IgD-negative memory B cell (primary cell): Measurements from ENCODE around the gene CEP131. TPM values are rescaled to one million over a fixed set of nuclear protein-coding genes. Genes with fewer than 3 reads are reported as not detected.
A peak's percentile ranks its signal among the peaks of the same experiment; 100 is the strongest.
"Not testable (repeated sequence)": the region's sequence is repeated elsewhere in the genome, so short reads cannot be mapped to it uniquely, and the experiment has no call there.

Source experiments
- H3K27ac Mint-ChIP-seq, 3 donors: one replicate each; pipeline ENCODE4 v1.8.0; 2020 to 2022; ENCODE audit warnings: mild to moderate bottlenecking in 3 of 3, mixed read lengths in 3 of 3, moderate library complexity in 1 of 3
- H3K27me3 Mint-ChIP-seq: one replicate; pipeline ENCODE4 v1.8.0; 2021; ENCODE audit warnings: mixed read lengths
- H3K36me3 Mint-ChIP-seq: one replicate; pipeline ENCODE4 v1.8.0; 2020; ENCODE audit warnings: mild to moderate bottlenecking, mixed read lengths
- H3K4me1 Mint-ChIP-seq, 3 donors: one replicate each; pipeline ENCODE4 v1.8.0; 2020 to 2022; ENCODE audit warnings: mixed read lengths in 3 of 3, mild to moderate bottlenecking in 1 of 3
- H3K4me3 Mint-ChIP-seq, 4 donors: one replicate each; pipeline ENCODE4 v1.8.0; 2020 to 2022; ENCODE audit warnings: mild to moderate bottlenecking in 4 of 4, mixed read lengths in 4 of 4, moderate library complexity in 3 of 4
- H3K9me3 Mint-ChIP-seq, 3 donors: one replicate each; pipeline ENCODE4 v1.8.0; 2020 to 2021; ENCODE audit warnings: mixed read lengths in 3 of 3, mild to moderate bottlenecking in 1 of 3
- polyA plus RNA-seq: library from polyadenylated mRNA; unstranded; fragments of 300-500 nt; fragmentation: Illumina TruSeq; gene quantifications from one replicate; pipeline ENCODE4 v1.2.3, GENCODE V29; 2021

CEP131 gene
- polyA plus RNA-seq, 1 donor from 2014 or later, result 10.8 TPM

GRCh38 chr17:81228834-81229665, 6.3 kb upstream of the CEP131 start:
- Mint-ChIP-seq H3K27ac (peak overlapping the region; percentile 69 to 91 (median 80)), H3K36me3 (peaks cover 3% of the 10 kb centered on the region), H3K9me3 (no peaks in the 10 kb centered on the region), H3K27me3 (no peaks in the 10 kb centered on the region), H3K4me3 (peak overlapping the region in 2 of 4 donors; percentile 59 to 79), H3K4me1 (peaks cover 18 to 22% (median 20%) of the 10 kb centered on the region in 3 donors)

GRCh38 chr17:81228420-81228819, 5.7 kb upstream of the CEP131 start:
- Mint-ChIP-seq H3K4me3 (peak overlapping the region in 3 of 4 donors; percentile 59 to 82 (median 79)), H3K4me1 (peaks cover 24 to 29% (median 24%) of the 10 kb centered on the region in 3 donors), H3K27ac (peak overlapping the region; percentile 69 to 91 (median 89)), H3K27me3 (no peaks in the 10 kb centered on the region), H3K36me3 (peaks cover 3% of the 10 kb centered on the region), H3K9me3 (no peaks in the 10 kb centered on the region)

- not testable (repeated sequence) for H3K27me3 Mint-ChIP-seq, H3K36me3 Mint-ChIP-seq, H3K9me3 Mint-ChIP-seq
- Mint-ChIP-seq H3K4me1 (peaks cover 24 to 29% (median 25%) of the 10 kb centered on the region in 3 donors), H3K27ac (peak overlapping the region; percentile 69 to 91 (median 89)), H3K4me3 (peak overlapping the region in 3 of 4 donors; percentile 35 to 79 (median 59))
Measured at GRCh38 chr17:81227630-81228029, 4.9 kb upstream of the CEP131 start.

DNA sequence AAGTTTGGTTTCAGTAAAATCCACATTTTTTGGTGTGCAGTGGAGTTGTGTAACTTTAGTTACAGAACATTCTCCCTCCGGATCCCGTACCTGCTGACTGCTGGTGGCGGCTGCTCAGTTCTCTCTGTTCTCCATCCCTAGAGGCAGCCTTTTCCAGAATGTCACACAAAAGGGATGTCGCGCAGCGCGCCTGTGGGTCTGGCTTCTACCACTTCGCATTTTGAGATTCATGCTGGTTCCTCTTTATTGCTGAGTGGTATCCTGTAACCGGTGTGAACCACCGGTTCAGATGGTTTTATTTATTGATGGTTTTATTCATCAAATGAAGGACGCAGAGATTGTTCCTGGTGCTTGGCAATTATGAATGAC, 981 bp upstream of the CEP131 start:
- H3K36me3 Mint-ChIP-seq, result no peaks in the 10 kb centered on the region
- no peaks in the 10 kb centered on the region for H3K27me3 Mint-ChIP-seq
- peak overlapping the region; percentile 76 to 94 (median 86) for H3K27ac Mint-ChIP-seq
- peak overlapping the region; percentile 77 to 96 (median 92) for H3K4me3 Mint-ChIP-seq
- no peaks in the 10 kb centered on the region for H3K9me3 Mint-ChIP-seq
- peaks cover 18 to 24% (median 22%) of the 10 kb centered on the region in 3 donors for H3K4me1 Mint-ChIP-seq

- no peaks in the 10 kb centered on the region for H3K36me3 Mint-ChIP-seq
- H3K27ac Mint-ChIP-seq, result peak overlapping the region in 2 of 3 donors; percentile 39 to 94
- H3K4me3 Mint-ChIP-seq, result peak overlapping the region; percentile 76 to 96 (median 90)
- H3K4me1 Mint-ChIP-seq, result peaks cover 9 to 13% (median 11%) of the 10 kb centered on the region in 3 donors
- no peaks in the 10 kb centered on the region for H3K27me3 Mint-ChIP-seq
- H3K9me3 Mint-ChIP-seq, result no peaks in the 10 kb centered on the region
Measured at GRCh38 chr17:81222620-81222905, 202 bp downstream of the CEP131 start.

- Mint-ChIP-seq H3K4me1 (peaks cover 7 to 12% (median 10%) of the 10 kb centered on the region in 3 donors), H3K9me3 (no peaks in the 10 kb centered on the region), H3K4me3 (peak overlapping the region; percentile 74 to 85 (median 78)), H3K27ac (no peak overlapping the region), H3K27me3 (no peaks in the 10 kb centered on the region), H3K36me3 (no peaks in the 10 kb centered on the region)
Measured at GRCh38 chr17:81221842-81222619, 734 bp downstream of the CEP131 start.

DNA sequence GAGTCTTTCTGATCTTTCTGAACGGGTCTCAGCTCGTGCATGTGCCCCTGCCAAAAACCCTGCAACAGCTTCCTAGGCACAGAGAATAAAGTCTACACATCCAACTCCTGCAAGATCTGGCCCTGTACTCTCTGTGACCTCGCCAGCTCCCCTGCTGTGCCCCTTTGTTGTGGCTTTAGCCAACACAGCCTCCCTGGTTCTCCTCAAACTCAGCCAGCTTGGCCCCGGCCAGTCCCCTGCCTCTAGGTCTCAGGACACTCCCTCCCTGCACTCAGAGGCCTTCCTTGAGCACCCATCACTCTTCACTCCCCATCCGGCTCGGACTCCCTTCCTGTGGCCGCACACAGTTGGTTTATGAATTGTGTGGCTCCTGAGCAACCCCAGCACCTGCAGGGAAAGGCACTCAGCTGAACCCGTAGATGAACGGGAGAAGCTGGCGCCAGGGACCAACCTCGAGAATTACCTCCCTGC, 1.4 kb downstream of the CEP131 start:
- peak overlapping the region; percentile 70 to 85 (median 75) for H3K4me3 Mint-ChIP-seq
- H3K27me3 Mint-ChIP-seq, result no peaks in the 10 kb centered on the region
- H3K9me3 Mint-ChIP-seq, result no peaks in the 10 kb centered on the region
- no peaks in the 10 kb centered on the region for H3K36me3 Mint-ChIP-seq
- H3K4me1 Mint-ChIP-seq, result peaks cover 7 to 12% (median 10%) of the 10 kb centered on the region in 3 donors
- no peak overlapping the region for H3K27ac Mint-ChIP-seq

DNA sequence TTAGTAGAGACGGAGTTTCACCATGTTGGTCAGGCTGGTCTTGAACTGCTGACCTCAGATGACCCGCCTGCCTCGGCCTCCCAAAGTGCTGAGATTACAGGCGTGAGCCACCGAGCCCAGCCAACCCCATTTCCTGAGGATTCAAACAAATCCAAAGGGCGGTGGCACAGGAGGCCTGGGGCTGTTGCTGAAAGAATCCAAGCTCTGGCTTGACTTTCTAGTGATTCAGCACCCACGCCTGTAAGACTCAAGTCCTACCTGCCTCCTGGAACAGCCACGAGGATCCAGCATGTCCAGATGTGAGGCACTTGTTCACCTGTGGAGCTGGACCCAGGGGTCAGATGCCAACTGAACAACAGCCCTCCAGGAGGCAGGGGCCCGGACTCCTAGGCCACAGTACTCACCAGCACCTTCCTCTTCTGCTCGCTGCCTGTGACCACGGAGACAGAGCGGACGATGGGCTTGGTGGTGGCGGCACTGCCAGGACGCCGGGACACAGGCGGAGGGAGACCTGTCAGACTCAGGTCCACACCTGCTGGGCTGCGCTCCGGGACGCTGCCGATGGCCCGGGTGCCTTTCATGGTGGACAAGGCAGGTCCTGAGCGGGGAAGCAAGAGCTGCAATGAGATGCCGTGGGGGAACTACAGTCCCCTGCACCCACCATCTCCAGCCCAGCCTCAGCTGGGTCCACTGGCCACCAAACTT, 3.1 kb downstream of the CEP131 start:
- H3K27me3 Mint-ChIP-seq, result no peaks in the 10 kb centered on the region
- H3K36me3 Mint-ChIP-seq, result no peaks in the 10 kb centered on the region
- H3K27ac Mint-ChIP-seq, result peak overlapping the region in 1 of 3 donors; percentile 46
- H3K4me1 Mint-ChIP-seq, result peaks cover 6 to 12% (median 7%) of the 10 kb centered on the region in 3 donors
- no peaks in the 10 kb centered on the region for H3K9me3 Mint-ChIP-seq
- H3K4me3 Mint-ChIP-seq, result no peak overlapping the region

GRCh38 chr17:81218991-81219390, 3.8 kb downstream of the CEP131 start:
- Mint-ChIP-seq H3K27me3 (no peaks in the 10 kb centered on the region), H3K27ac (peak overlapping the region in 1 of 3 donors; percentile 46), H3K9me3 (no peaks in the 10 kb centered on the region), H3K4me1 (peaks cover 5 to 11% (median 5%) of the 10 kb centered on the region in 3 donors), H3K4me3 (no peak overlapping the region), H3K36me3 (no peaks in the 10 kb centered on the region)

- Mint-ChIP-seq H3K27me3 (no peaks in the 10 kb centered on the region), H3K4me3 (no peak overlapping the region), H3K27ac (no peak overlapping the region), H3K4me1 (peaks cover under 1 to 6% (median 3%) of the 10 kb centered on the region in 3 donors), H3K36me3 (no peaks in the 10 kb centered on the region), H3K9me3 (no peaks in the 10 kb centered on the region)
Measured at GRCh38 chr17:81218459-81218858, 4.3 kb downstream of the CEP131 start.

DNA sequence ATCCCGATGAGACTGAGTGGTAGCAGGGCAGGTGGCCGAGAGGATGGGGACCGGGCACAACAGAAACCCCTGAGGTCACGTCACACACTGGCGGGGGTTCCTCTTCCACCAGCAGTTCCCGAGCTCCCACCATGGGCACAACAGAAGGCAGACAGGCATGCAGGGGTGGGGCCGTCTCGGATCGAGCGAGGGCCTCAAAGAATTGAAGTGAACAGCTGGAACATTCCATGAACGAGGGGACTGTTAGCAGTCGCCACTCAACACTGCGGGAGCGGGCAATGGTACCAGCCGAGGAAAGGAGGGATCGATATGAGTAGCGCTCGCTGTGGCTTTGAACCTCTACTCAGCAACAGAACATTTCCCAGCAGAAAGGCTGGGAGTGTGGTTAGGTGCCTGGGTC, 5.3 kb downstream of the CEP131 start:
- Mint-ChIP-seq H3K4me1 (peaks cover 0 to 7% (median 4%) of the 10 kb centered on the region in 3 donors), H3K27ac (no peak overlapping the region), H3K9me3 (no peaks in the 10 kb centered on the region), H3K27me3 (no peaks in the 10 kb centered on the region), H3K36me3 (peaks cover 2% of the 10 kb centered on the region), H3K4me3 (peak overlapping the region in 1 of 4 donors; percentile 29)

DNA sequence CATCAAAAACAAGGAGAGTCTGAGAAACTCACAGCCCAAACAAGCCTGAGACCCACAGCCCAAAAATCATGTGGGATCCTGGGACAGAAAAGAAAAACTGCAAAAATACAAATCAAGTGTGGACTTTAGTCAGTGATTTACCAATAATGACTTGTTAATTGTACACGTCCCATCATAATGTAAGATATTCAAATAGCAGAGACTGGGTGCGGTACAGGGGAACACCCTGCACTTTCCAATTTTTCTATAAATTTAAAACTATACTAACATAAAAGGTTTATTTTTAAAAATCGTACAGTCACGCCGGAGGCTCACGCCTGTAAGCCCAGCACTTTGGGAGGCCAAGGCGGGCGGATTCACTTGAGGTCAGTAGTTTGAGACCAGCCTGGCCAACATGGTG, 8.8 kb downstream of the CEP131 start:
- Mint-ChIP-seq H3K4me1 (peaks cover 0 to 6% (median 2%) of the 10 kb centered on the region in 3 donors), H3K27ac (no peak overlapping the region), H3K36me3 (peaks cover 2% of the 10 kb centered on the region), H3K27me3 (no peaks in the 10 kb centered on the region), H3K9me3 (no peaks in the 10 kb centered on the region), H3K4me3 (no peak overlapping the region)

- H3K4me1 Mint-ChIP-seq, result peaks cover 0 to 6% (median 5%) of the 10 kb centered on the region in 3 donors
- no peaks in the 10 kb centered on the region for H3K9me3 Mint-ChIP-seq
- no peak overlapping the region for H3K4me3 Mint-ChIP-seq
- no peaks in the 10 kb centered on the region for H3K27me3 Mint-ChIP-seq
- H3K27ac Mint-ChIP-seq, result no peak overlapping the region
- peaks cover 2% of the 10 kb centered on the region for H3K36me3 Mint-ChIP-seq
Measured at GRCh38 chr17:81212365-81212764, 10.4 kb downstream of the CEP131 start.

DNA sequence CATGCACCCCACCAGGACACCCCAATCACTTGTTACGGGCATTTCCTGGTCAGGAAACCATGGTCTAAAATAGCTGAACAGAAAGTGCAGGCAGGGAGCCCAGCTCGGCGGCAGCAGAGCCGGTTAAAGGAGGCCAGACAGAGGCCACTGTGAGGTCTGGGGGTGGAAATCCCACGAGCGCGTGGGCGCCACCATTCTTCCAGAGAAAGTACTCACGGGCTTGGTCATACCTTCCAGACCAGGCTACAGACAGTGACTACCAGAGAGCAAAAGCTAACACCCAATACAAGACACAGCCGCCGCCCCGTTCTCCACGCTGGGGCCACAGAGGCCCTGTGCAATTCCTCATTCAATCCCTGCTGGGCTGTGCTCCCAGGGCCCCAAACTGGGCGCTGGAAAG, 11.9 kb downstream of the CEP131 start:
- Mint-ChIP-seq H3K9me3 (no peaks in the 10 kb centered on the region), H3K4me3 (peak overlapping the region in 1 of 4 donors; percentile 37), H3K27me3 (no peaks in the 10 kb centered on the region), H3K4me1 (peaks cover 0 to 6% (median 5%) of the 10 kb centered on the region in 3 donors), H3K27ac (peak overlapping the region in 1 of 3 donors; percentile 74), H3K36me3 (peaks cover 2% of the 10 kb centered on the region)

DNA sequence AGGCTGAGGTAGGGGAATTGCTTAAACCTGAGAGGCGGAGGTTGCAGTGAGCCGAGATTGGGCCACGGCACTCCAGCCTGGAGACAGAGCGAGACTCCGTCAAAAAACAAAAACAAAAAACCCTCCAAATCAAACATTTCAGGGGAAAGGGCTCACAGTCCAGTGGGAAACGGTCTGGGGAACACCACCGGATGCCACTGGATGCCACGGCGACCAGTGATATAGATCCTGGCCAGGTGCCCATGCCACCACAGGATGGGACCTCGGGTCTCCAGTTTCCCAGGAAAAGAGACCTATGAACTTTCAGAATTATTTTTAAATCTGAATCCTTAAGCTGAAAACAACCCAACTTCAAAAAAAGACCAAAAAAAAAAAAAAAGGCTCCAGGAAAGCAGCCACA, 12.3 kb downstream of the CEP131 start:
- Mint-ChIP-seq H3K36me3 (peaks cover 2% of the 10 kb centered on the region), H3K27me3 (no peaks in the 10 kb centered on the region)

More for the DNA sequence above, 12.3 kb downstream of the CEP131 start:
- peaks cover 0 to 6% (median 5%) of the 10 kb centered on the region in 3 donors for H3K4me1 Mint-ChIP-seq
- no peaks in the 10 kb centered on the region for H3K9me3 Mint-ChIP-seq
- H3K4me3 Mint-ChIP-seq, result no peak overlapping the region
- H3K27ac Mint-ChIP-seq, result no peak overlapping the region
